RPMI7951 (cell line): ENCODE data around the gene MORC3. TPM values are rescaled to one million over a fixed set of nuclear protein-coding genes. Genes with fewer than 3 reads are reported as not detected.
"Not testable (repeated sequence)": the region's sequence is repeated elsewhere in the genome, so short reads cannot be mapped to it uniquely, and the experiment has no call there.

ENCODE experiments used
- DNase-seq: peaks from one replicate; pipeline ENCODE4 v3.0.0-alpha.2; 2012; ENCODE audit warnings: low read depth
- total RNA-seq: library from RNA; depleted of rRNA; stranded (reverse); fragments of >200 nt; shearing (Covaris generic); gene quantifications from 2 replicates; pipeline ENCODE4 v1.2.3, GENCODE V29; 2014; rRNA removed

The MORC3 gene, protein sequence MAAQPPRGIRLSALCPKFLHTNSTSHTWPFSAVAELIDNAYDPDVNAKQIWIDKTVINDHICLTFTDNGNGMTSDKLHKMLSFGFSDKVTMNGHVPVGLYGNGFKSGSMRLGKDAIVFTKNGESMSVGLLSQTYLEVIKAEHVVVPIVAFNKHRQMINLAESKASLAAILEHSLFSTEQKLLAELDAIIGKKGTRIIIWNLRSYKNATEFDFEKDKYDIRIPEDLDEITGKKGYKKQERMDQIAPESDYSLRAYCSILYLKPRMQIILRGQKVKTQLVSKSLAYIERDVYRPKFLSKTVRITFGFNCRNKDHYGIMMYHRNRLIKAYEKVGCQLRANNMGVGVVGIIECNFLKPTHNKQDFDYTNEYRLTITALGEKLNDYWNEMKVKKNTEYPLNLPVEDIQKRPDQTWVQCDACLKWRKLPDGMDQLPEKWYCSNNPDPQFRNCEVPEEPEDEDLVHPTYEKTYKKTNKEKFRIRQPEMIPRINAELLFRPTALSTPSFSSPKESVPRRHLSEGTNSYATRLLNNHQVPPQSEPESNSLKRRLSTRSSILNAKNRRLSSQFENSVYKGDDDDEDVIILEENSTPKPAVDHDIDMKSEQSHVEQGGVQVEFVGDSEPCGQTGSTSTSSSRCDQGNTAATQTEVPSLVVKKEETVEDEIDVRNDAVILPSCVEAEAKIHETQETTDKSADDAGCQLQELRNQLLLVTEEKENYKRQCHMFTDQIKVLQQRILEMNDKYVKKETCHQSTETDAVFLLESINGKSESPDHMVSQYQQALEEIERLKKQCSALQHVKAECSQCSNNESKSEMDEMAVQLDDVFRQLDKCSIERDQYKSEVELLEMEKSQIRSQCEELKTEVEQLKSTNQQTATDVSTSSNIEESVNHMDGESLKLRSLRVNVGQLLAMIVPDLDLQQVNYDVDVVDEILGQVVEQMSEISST
- 25.5 and 29.7 TPM in 2 replicates for total RNA-seq

DNA sequence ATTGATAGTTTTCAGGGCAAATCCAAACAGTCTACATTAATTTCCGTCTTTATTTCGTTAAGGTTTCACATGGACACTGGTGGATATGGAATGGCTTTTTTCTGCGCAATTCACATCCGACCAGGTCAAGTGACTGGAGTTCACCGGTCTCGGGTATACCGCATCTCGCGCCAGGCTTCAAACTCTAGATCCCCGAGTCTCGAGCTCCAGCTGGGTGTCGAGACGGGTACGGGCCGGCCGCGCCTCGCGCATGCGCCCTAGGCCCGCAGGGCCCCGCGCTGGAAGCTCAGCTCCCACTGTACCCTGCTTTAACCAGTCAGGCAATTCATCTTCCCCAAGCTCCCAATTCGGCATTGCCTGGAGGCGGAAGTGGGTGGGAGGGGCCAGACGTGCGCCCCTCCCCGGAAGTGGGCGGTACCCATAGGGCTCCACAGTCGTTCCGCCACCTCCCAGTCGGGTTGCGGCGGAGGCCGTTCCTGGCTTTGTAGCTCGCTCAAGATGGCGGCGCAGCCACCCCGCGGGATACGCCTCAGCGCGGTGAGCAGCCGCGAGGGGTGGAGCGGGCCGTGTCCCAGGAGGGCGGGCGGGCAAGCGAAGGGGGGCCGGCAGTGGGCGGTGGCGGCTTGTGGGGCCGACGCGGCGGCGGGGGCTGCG is at the start of gene MORC3:
Gene MORC3 (plus strand): TSS at position 431 of the 654 bp plus-strand sequence. CDS start 68 bp downstream, at position 499.
- peak; percentile 97 for DNase-seq

DNA sequence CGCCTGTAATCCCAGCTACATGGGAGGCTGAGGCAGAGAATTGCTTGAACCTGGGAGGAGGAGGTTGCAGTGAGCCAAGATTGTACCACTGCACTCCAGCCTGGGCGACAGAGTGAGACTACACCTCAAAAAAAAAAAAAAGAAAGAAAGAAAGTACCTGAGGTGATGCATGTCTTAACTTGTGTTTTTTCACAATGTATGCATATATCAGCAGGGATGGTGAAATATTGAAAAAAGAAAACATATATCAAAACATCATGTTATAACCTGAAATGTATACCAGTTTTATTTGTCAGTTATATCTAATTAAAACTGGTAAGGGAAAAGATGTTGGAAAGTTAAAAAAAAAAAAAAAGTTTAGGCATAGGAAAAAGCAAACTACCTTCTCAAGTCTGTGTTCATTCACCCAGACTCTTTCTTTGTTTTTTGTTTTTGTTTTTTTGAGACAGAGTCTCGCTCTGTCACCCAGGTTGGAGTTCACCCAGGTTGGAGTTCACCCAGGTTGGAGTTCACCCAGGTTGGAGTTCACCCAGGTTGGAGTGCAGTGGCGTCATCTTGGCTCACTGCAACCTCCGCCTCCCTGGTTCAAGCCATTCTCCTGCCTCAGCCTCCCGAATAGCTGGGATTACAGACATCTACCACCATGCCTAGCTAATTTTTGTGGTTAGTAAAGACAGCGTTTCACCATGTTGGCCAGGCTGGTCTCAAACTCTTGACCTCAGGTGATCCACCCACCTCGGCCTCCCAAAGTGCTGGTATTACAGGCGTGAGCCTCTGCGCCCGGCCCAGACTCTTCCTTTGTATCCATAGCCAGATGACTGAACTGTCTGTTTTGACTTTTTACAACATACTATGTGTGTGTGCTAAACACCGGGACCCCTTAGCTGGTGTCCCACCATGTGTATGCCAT is 49.0 kb upstream of the MORC3 start:
- DNase-seq, result not testable (repeated sequence)

DNA sequence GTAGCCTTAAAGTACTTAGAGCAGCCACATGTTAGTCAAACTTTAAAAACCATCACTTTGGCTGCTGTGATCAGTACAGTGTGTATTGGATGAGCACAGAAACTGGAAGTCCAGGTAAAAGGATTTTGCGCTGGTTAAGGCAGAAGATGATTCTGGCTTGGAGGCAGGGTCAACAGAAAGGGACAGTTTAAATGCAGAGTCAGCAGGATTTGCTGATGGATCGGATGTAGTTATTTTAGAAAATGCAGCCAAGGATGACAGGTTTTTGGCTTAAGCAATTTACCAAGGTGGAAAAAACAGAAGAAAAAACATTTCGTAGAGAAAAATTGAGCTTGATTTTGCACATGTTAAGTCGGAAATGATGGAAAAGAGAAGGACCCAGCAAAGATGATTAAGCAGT is 45.9 kb upstream of the MORC3 start:
- no peak for DNase-seq

DNA sequence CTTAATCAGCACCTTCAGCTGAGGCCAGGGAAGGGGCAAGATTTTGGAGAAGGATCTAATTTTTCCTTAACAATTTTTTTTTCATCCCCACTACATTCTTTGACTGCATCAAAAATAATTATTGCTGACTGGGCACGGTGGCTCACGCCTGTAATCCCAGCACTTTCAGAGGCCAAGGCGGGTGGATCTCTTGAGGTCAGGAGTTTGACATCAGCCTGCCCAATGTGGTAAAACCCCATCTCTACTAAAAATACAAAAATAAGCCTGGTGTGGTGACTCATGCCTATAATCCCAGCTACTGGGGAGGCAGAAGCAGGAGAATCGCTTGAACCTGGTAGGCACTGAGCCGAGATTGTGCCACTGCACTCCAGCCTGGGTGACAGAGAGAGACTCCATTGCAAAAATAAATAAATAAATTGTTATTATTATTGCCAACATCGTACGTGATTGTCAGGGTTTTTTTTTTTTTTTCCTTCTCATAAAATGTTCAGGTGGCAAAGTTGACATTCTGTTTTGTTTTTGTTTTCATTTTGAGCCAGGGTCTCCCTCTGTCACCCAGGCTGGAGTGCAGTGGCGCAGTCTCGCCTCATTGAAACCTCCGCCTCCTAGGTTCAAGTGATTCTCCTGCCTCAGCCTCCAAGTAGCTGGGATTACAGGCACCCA is 37.3 kb upstream of the MORC3 start:
- peak; percentile 76 for DNase-seq

DNA sequence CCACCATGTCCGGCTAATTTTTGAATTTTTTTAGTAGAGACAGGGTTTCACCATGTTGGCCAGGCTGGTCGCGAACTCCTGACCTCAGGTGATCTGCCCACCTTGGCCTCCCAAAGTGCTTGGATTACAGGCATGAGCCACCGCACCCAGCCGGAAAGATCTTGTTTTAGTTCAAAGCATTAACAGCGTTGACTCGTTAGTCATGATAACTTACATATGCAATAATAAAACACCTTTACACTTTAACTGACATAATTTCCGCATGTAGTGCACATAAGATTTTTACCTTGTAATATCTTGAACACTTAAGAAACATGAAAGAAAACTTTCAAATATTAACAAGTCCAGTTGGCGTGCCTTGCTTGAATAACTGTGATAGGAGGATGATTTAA is 36.8 kb upstream of the MORC3 start:
- DNase-seq, result not testable (repeated sequence)

DNA sequence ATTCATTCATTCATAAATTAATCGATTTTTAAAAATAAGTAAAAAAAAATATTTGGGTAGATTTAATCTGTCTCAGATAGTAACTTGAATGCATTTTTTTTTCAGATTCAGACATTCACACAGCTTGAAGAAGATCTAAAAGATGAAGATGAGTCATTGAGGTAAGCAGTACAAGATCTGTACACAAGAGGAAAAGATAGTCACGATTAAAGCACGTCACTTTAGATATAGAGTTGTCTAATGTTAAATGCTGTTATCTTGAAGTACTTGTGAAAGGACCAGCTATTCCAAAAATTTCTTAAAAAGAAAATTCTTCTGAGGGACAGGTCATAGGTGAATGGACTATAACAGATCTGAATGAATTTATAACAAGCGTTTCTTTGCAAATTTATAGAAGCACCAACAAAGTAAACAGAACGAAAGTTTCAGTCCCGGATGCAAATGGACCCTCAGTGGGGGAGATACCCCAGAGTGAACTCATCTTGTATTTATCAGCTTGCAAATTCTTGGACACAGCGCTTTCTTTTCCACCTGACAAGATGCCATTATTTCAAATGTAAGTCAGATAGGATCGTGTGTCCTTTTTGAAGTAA is 31.2 kb upstream of the MORC3 start:
- DNase-seq, result peak; percentile 37

DNA sequence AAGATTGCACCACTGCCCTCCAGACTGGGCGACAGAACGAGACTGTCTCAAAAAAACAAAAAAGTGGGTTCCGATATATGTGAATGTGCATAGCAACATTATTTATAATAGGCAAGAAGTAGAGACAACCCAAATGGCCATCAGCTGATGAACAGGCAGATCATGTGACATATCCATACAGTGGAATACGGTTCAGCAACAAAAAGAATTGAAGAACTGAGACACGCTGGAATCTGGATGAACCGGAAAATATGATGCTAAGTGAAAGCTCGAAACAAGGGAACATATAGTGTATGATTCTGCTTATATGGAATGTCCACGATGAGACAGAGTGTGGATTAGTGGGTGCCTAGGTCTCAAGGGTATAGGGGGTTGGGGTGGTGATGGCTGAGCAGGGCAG is 28.5 kb upstream of the MORC3 start:
- DNase-seq, result no peak

DNA sequence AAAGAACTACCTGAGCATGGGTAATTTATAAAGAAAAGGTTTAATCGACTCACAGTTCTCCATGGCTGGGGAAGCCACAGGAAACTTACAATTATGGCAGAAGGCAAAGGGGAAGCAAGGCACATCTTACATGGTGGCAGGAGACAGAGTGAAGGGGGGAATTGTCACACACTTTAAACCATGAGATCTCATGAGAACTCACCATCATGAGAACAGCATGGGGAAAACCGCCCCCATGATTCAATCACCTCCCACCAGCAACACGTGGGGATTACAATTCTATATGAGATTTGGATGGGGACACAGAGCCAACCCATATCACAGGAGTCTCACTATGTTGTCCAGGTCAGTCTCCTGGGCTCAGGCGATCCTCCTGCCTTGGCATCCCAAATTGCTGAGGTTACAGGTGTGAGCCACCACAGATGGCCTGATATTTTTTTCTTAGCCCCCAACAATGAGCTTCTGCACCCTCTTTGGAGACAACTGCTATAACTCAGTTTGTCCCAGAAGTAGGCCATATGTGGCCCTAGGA is 22.5 kb upstream of the MORC3 start:
- no peak for DNase-seq

DNA sequence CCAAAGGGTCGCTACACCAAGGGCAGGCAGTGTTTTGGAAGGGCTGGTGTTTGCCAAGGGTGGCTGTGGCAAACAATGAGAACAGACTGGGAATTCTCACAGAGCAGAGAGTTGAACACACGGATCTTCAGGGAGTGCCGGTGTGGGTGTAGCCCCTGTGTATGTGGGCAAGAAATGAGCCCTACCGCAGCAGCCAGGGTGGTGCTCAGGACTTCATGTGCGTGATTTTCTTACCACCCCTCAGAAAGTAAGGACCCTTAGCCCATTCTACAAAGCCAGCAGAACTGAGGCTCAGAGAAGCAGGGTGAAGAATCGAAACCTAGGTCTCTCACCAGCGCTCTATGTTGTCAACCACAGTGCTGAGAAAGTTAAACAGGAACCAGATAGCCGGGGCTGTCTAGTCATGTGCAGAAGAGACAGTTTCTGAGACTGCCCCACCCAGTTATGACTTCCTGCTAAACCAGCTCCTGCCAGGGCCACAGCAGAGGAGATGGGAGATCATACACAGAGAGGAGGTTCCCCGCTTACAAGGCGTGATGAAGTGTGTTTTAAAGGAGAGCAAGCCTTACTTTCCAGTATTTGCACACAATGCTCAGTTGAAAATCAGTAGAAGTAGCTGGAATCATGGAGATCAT is 21.9 kb upstream of the MORC3 start:
- DNase-seq, result peak; percentile 42

DNA sequence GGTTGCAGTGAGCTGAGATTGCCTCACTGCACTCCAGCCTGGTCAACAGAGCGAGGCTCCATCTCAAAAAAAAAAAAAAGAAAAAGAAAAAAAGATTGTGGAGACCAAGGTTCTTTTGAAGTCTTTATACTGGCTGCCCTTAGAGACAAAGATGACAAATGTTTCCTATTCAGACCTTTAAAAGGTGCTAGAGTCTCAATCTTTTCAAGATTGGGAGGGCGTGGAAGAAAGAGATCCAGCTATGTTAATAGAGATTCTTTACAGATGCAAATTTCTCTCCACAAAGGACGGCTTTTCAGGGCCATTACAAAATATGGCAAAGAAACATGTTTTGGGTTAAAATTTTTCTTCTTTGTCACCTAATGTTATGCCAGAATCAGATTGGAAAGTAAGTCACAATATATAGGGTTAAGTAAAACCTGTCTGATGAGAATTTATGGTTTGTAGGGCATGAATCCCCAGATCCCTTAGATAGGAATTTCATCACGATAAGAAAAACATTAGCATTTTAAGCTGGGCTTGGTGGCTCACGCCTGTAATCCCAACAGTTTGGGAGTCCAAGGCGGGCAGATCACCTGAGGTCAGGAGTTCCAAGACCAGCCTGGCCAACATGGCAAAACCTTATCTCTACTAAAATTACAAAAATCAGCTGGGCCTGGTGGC is 13.0 kb upstream of the MORC3 start:
- no peak for DNase-seq

DNA sequence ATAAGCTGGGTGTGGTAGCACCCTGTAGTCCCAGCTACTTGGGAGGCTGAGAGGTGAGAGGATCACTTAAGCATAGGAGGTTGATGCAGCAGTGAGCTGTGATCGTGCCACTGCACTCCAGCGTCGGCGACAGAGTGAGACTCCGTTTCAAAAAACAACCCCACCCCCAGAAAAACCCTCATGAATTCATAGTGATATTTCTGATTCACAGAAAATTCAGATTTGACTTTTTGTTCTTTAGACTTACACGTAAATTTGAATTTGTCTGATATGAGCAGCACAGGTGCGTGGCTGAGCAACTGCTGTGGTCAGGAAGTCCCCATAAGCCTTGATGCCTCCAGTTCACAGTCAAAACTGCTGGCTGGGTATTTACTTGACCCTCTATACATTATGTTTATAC is 10.0 kb upstream of the MORC3 start:
- no peak for DNase-seq

DNA sequence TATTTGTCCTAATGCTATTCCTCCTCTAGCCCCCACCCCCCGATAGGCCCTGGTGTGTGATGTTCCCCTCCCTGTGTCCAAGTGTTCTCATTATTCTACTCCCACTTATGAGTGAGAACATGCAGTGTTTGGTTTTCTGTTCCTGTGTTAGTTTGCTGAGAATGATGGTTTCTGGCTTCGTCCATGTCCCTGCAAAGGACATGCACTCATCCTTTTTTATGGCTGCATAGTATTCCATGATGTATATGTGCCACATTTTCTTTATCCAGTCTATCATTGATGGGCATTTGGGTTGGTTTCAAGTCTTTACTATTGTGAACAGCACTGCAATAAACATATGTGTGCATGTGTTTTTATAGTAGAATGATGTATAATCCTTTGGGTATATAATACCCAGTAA is 6.6 kb upstream of the MORC3 start:
- DNase-seq, result not testable (repeated sequence)

DNA sequence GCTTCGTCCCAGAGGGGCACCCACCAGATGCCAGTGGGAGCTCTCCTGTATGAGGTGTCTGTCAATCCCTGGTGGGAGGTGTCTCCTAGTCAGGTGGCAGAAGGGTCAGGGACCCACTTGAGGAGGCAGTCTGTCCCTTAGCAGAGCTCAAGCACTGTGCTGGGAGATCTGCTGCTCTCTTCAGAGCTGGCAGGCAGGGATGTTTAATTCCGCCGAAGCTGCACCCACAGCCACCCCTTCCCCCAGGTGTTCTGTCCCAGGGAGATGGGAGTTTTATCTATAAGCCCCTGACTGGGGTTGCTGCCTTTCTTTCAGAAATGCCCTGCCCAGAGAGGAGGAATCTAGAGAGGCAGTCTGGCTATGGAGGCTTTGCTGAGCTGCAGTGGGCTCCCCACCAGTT is 4.0 kb upstream of the MORC3 start:
- not testable (repeated sequence) for DNase-seq

DNA sequence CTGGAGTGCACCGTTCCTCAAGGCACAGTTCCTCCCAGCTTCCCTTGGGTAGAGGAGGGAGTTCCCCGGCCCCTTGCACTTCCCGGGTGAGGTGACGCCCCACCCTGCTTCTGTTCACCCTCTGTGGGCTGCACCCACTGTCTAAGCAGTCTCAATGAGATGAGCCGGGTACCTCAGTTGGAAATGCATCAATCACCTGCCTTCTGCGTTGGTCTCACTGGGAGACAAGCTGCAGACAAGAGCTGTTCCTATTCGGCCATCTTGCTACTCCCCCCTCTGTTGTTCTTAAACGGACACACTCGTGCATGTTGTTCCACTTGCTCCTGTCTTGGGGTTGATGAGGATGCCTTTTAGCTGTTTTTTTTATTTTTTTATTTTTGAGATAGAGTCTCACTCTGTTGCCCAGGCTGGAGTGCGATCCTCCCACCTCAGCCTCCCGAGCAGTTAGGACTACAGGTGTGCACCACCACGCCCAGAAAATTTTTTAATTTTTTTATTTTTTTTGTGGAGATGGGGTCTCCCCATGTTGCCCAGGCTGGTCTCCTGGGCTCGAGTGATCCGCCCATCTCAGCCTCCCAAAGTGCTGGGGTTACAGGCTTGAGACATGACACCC is 3.0 kb upstream of the MORC3 start:
- no peak for DNase-seq

DNA sequence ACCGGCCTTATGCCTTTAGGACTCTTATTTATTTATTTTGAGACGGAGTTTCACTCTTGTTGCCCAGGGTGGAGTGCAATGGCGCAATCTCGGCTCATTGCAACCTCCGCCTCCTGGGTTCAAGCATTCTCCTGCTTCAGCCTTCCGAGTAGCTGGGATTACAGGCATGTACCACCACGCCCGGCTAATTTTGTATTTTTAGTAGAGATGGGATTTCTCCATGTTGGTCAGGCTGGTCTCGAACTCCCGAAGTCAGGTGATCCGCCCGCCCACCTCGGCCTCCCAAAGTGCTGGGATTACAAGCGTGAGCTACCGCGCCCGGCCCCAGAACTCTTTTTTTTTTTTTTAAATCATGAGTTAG is 611 bp upstream of the MORC3 start:
- DNase-seq, result not testable (repeated sequence)

DNA sequence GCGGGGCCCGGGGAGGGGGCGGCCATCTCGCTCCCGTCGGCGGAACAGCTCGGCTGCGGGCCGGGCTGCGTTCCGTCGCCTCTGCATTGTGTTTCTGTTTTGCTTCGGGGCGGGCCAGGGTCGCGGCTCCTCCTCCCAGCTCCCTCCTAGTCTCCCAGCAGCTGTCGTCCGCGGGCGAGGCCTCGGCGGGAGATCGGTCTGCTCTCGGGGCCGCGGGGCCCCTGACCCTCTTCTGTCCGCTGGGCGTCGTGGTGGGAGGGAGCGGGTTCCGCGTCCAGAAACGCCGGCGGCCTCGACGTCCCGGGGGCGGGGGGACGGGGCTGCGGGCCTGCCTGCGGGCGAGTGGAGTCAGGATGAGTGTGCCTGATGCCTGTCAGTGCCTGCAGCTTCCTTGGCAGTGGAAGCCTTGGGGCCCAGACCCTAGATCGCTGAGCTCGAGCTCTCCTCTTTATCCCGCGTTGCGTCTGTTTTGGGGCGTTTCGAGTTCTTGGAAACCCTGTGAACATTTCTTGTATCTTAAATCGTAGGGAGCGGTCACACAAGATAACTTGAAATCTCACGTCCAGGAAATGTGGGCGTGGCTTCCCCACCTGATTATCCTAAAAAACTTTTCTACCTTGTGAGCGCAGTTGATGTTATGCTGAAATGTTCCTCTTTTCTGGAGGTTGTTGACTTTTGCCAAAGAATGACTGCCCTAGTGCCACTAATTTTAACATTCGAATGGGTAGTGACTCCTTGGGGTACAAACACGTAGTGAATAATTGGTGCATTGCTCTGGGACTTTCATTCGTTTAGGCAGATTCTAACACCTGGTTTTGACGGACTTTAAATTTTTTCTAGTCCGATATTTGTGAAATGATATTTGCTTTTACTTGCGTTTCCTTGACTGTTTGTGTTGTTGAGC is 676 bp downstream of the MORC3 start:
- peak; percentile 68 for DNase-seq

DNA sequence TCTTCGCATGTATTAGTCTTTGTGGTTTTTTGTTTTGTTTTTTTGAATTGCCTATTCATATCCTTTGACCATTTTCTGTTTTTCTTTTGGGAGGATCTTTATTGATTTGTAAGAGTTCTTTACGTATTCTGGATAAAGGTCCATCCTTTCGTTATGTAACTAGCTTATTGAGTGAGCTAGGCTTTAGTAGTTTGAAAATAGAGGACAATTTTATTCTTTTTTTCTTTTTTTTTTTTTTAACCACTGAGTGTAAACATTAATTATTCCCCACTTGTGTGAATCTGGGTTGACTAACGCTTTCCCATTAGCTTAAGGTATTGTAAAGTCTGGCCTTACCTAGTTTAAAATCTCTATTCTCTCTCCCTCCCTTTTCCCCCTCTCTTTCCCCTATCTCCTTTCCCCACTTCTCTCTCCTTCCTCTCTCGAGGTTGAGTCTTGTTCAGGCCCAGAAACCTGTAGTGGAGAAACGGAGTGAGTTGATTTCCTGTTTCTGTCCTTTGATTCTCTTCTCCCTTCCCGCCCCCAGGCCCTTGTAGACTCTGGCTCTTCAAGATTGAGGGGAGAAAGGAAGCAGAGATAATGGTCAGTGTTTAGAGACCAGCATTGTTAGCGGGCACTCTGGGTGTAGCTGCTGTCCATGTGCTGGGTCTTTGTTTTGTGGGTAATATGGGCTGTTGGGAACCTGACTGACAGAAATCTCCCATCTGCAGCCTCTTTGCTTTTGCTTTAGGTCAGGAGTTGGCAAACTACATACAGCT is 1.5 kb downstream of the MORC3 start:
- DNase-seq, result peak; percentile 56
